Adrenal gland (tissue), 5 donors: Measurements from ENCODE around the gene CCDC154.

Source experiments
- CTCF ChIP-seq, 6 experiments: fragments of 450-650 bp in 4 of 6; fragments of 200-600 bp in 2 of 6; sonication (generic) in 1 of 6; IDR thresholded peaks; 1 replicate in 5 of 6; 2 replicates in 1 of 6; pipeline versions ENCODE4 v1.5.1 to v1.8.0; 2016 to 2021; ENCODE audit warnings: antibody characterized with exemption in 6 of 6, mild to moderate bottlenecking in 2 of 6, moderate library complexity in 1 of 6
- POLR2A ChIP-seq, 2 donors: fragments of 450-650 bp; IDR thresholded peaks; one replicate each; pipeline ENCODE4 v1.6.1; 2017; ENCODE audit warnings: antibody characterized with exemption in 2 of 2, mild to moderate bottlenecking in 2 of 2, moderate library complexity in 1 of 2
- donor health status: DM: no; HTN: no; CAD: no.

DNA sequence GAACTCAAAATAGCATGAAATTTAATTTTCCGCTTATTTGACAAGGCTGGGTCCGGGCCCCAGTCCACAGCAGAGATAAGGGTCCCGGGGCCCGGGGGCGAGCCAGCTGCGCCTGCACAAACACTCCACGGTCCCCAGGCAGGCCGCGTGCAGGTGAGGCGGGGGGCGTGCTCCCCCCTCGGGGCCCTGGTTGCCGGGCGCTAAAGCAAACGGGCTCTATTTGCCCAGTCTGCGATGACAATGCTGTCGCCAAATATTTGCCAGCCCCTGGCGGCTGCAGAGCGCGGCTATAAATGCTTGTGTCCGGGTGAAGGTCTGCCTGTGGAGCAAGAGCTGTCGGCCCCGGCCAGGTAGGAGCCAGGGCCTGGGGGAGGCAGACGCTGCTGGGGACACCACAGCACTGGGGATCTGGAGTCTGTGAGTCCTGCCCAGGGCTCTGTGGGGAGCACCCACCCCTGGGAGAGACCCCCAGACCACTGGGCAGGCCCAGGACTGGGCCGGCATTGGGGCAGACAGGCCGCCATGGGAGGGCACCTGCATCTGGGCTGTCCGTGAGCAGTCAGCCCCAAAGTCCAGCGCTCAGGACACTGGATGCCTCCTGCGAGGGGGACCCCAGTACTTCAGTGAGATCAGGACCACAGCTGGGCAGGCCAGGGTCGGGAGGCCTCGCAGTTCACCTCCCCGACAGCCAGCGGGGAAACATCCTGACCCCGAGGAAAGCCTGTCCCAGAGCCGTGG is 13.4 kb downstream of the CCDC154 start, which contains the start of gene PERCC1:
- TF ChIP-seq CTCF (IDR thresholded peaks at IDR 0.05): no peak
- no peak for TF ChIP-seq POLR2A (IDR thresholded peaks at IDR 0.05)
